DLD1 (cell line): Measurements from ENCODE around the gene MTCL3.
"Not testable (repeated sequence)": the region's sequence is repeated elsewhere in the genome, so short reads cannot be mapped to it uniquely, and the experiment has no call there.

Source experiments
- in situ Hi-C: cut with HindIII; loops from 2 replicates; pipeline ENCODE4 v1.10.0; 2017; ENCODE audit warnings: low sequenced_read_pairs

Gene MTCL3

GRCh38 chr6:127439718-127440117, 79.4 kb downstream of the MTCL3 start:
- in situ Hi-C loops: no loop called here

- in situ Hi-C loops: no loop called here
These were observed 82.5 kb downstream of the MTCL3 start for GRCh38 chr6:127436578-127437110.

- in situ Hi-C loops: no loop called here
These were observed 83.4 kb downstream of the MTCL3 start for GRCh38 chr6:127435626-127436220.

GRCh38 chr6:127434651-127435050, 84.5 kb downstream of the MTCL3 start:
- in situ Hi-C loops: no loop called here

GRCh38 chr6:127428562-127428961, 90.6 kb downstream of the MTCL3 start:
- in situ Hi-C loops: not testable (repeated sequence)

GRCh38 chr6:127423921-127424320, 95.2 kb downstream of the MTCL3 start:
- in situ Hi-C loops: no loop called here
